HEK293 (cell line): ENCODE results near the gene APRT.

ENCODE experiments used
- CTCF ChIA-PET: fragments of 350-600 bp; formaldehyde crosslinking; extraction: SDS; loops from one replicate; lab custom pipeline; 2021; ENCODE audit warnings: antibody characterized with exemption; lab: Yijun Ruan, JAX
- POLR2A ChIA-PET: fragments of 300-600 bp; formaldehyde crosslinking; extraction: SDS; loops from one replicate; lab custom pipeline; 2020; ENCODE audit warnings: antibody characterized with exemption, inconsistent platforms; lab: Yijun Ruan, JAX
- H3K27ac ChIP-seq: fragments of 200-500 bp; sonication (Bioruptor generic); 2 replicates; pipeline ENCODE4 v1.5.1; 2014; ENCODE audit warnings: low read depth, low read length, control low read depth, inconsistent platforms; ENCODE audit errors: extremely low read depth
- H3K36me3 ChIP-seq, 2 experiments: fragments of 200-500 bp in 1 of 2; sonication (Bioruptor generic) in 1 of 2; 1 replicate in 1 of 2; 2 replicates in 1 of 2; pipeline ENCODE4 v1.5.1; 2014 to 2017; ENCODE audit warnings: inconsistent platforms in 2 of 2, low read length in 2 of 2; ENCODE audit not compliant: control insufficient read depth in 2 of 2, insufficient read depth in 1 of 2
- H3K4me1 ChIP-seq: fragments of 200-500 bp; sonication (Bioruptor generic); 2 replicates; pipeline ENCODE4 v1.5.1; 2014; ENCODE audit warnings: mild to moderate bottlenecking, low read length, inconsistent platforms; ENCODE audit not compliant: control insufficient read depth, insufficient read depth
- H3K4me3 ChIP-seq: 2 replicates; pipeline ENCODE4 v1.5.1; 2011; ENCODE audit warnings: low read depth, mild to moderate bottlenecking, control low read depth, low read length, moderate library complexity
- H3K9me3 ChIP-seq: fragments of 200-500 bp; sonication (Bioruptor generic); 2 replicates; pipeline ENCODE4 v1.5.1; 2014; ENCODE audit warnings: low read depth, low read length, inconsistent platforms; ENCODE audit not compliant: control insufficient read depth, insufficient read depth
- EGR2 ChIP-seq: fragments of 450-650 bp; formaldehyde crosslinking; IDR thresholded peaks from 2 replicates; pipeline ENCODE4 v1.5.1; 2016; ENCODE audit warnings: low read depth, missing biosample characterization, missing genetic modification characterization
- GLIS1 ChIP-seq: fragments of 450-650 bp; formaldehyde crosslinking; IDR thresholded peaks from 2 replicates; pipeline ENCODE4 v1.5.1; 2016; ENCODE audit warnings: missing biosample characterization, missing genetic modification characterization
- KLF1 ChIP-seq: fragments of 450-650 bp; formaldehyde crosslinking; IDR thresholded peaks from 2 replicates; pipeline ENCODE4 v1.5.1; 2016; ENCODE audit warnings: missing biosample characterization, missing genetic modification characterization
- ZBTB20 ChIP-seq: fragments of 450-650 bp; formaldehyde crosslinking; IDR thresholded peaks from 2 replicates; pipeline ENCODE4 v1.5.1; 2016; ENCODE audit warnings: missing biosample characterization, missing genetic modification characterization
- ZFHX2 ChIP-seq: fragments of 450-650 bp; formaldehyde crosslinking; conservative IDR thresholded peaks from 2 replicates; pipeline ENCODE4 v1.5.1; 2016; ENCODE audit warnings: missing biosample characterization, missing genetic modification characterization
- ZIC2 ChIP-seq: fragments of 450-650 bp; formaldehyde crosslinking; IDR thresholded peaks from 2 replicates; pipeline ENCODE4 v1.5.1; 2016; ENCODE audit warnings: missing biosample characterization, missing genetic modification characterization
- ZNF280C ChIP-seq: fragments of 450-650 bp; formaldehyde crosslinking; IDR thresholded peaks from 2 replicates; pipeline ENCODE4 v1.5.1; 2016; ENCODE audit warnings: missing biosample characterization, missing genetic modification characterization
- ZNF398 ChIP-seq: fragments of 450-650 bp; formaldehyde crosslinking; IDR thresholded peaks from 2 replicates; pipeline ENCODE4 v1.5.1; 2017; ENCODE audit warnings: missing biosample characterization, missing genetic modification characterization
- ZNF555 ChIP-seq: fragments of 450-650 bp; formaldehyde crosslinking; conservative IDR thresholded peaks from 2 replicates; pipeline ENCODE4 v1.5.1; 2017; ENCODE audit warnings: missing biosample characterization, mild to moderate bottlenecking, missing genetic modification characterization, inconsistent platforms
- TF ChIP-seq, protein P1 (sequence below): fragments of 450-650 bp; formaldehyde crosslinking; conservative IDR thresholded peaks from 2 replicates; pipeline ENCODE4 v1.5.1; 2016; ENCODE audit warnings: low read depth, missing biosample characterization, missing genetic modification characterization
- TF ChIP-seq, protein P2 (sequence below): fragments of 450-650 bp; formaldehyde crosslinking; IDR thresholded peaks from 2 replicates; pipeline ENCODE4 v1.5.1; 2016; ENCODE audit warnings: missing biosample characterization, missing genetic modification characterization
- TF ChIP-seq, protein P3 (sequence below): fragments of 450-650 bp; formaldehyde crosslinking; IDR thresholded peaks from 2 replicates; pipeline ENCODE4 v1.5.1; 2016; ENCODE audit warnings: missing biosample characterization, missing genetic modification characterization

Gene APRT

DNA sequence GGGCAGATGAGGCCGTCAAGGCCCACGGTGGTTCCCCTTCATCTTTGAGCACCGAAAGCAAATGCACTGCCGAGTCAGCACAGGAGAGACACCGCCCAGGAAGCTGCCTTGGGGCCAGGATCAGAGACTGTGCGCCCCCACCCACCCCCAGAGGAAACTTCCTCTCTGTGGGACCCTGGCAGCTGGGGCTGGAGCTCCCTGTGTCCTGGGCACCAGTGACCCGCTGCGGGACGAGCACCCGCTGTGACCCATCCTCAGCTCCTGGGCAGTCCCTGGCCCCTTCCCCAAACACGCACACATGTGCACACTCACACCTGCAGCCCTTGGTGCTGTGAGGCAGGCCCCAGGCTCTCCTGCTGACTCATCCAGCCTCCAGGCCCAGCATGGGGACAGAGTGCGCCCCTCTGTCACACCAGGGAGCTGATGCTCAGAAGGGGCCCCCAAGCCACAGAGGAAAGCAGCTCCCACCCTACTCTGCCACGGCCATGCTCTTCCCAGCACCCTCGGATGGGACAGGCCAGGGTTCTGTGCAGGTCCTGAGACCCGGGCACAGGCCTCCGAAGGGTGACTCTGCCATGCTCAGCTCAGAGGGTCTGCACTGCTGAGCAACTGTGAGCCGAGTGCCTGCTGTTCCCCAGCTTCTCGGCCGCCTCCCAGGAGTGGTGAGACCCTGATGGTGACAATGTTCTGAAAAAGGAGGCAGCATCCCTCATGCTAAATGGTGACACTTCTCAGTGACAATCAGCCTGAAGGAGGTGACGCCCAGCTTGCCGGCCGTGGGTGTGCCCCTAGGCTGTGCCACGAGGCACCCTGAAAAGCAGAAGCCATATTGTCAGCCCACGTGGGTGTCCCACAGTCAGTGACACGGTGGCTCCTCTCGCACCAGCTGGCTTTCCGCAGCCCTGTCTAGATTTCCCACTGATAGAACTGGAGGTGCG lies 30.3 kb downstream of the APRT start:
- Histone ChIP-seq H3K9me3 (no peaks in the 10 kb centered on the region), H3K4me1 (peaks cover 29% of the 10 kb centered on the region), H3K27ac (no peak overlapping the region; the same call in 1 of the 2 replicates), H3K4me3 (no peak overlapping the region), H3K36me3 (no peaks in the 10 kb centered on the region)
- TF ChIP-seq ZIC2 (tag by site-specific recombination) (peak; percentile 93), GLIS1 (tag by site-specific recombination) (peak; percentile 37), KLF1 (tag by site-specific recombination) (peak; percentile 57; the same call in 1 of the 2 replicates), ZFHX2 (tag by site-specific recombination) (peak; percentile 50), EGR2 (peak; percentile 45; the same call in 1 of the 2 replicates), ZBTB20 (peak; percentile 84), ZNF280C (no peak), ZNF398 (peak; percentile 29; the same call in 1 of the 2 replicates), ZNF555 (tag by site-specific recombination) (no peak)
- TF ChIP-seq, protein P1, sequence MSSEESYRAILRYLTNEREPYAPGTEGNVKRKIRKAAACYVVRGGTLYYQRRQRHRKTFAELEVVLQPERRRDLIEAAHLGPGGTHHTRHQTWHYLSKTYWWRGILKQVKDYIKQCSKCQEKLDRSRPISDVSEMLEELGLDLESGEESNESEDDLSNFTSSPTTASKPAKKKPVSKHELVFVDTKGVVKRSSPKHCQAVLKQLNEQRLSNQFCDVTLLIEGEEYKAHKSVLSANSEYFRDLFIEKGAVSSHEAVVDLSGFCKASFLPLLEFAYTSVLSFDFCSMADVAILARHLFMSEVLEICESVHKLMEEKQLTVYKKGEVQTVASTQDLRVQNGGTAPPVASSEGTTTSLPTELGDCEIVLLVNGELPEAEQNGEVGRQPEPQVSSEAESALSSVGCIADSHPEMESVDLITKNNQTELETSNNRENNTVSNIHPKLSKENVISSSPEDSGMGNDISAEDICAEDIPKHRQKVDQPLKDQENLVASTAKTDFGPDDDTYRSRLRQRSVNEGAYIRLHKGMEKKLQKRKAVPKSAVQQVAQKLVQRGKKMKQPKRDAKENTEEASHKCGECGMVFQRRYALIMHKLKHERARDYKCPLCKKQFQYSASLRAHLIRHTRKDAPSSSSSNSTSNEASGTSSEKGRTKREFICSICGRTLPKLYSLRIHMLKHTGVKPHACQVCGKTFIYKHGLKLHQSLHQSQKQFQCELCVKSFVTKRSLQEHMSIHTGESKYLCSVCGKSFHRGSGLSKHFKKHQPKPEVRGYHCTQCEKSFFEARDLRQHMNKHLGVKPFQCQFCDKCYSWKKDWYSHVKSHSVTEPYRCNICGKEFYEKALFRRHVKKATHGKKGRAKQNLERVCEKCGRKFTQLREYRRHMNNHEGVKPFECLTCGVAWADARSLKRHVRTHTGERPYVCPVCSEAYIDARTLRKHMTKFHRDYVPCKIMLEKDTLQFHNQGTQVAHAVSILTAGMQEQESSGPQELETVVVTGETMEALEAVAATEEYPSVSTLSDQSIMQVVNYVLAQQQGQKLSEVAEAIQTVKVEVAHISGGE (tag by site-specific recombination) = no peak
- TF ChIP-seq, protein P2, sequence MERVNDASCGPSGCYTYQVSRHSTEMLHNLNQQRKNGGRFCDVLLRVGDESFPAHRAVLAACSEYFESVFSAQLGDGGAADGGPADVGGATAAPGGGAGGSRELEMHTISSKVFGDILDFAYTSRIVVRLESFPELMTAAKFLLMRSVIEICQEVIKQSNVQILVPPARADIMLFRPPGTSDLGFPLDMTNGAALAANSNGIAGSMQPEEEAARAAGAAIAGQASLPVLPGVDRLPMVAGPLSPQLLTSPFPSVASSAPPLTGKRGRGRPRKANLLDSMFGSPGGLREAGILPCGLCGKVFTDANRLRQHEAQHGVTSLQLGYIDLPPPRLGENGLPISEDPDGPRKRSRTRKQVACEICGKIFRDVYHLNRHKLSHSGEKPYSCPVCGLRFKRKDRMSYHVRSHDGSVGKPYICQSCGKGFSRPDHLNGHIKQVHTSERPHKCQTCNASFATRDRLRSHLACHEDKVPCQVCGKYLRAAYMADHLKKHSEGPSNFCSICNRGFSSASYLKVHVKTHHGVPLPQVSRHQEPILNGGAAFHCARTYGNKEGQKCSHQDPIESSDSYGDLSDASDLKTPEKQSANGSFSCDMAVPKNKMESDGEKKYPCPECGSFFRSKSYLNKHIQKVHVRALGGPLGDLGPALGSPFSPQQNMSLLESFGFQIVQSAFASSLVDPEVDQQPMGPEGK = peak; percentile 80; the same call in 1 of the 2 replicates
- TF ChIP-seq, protein P3, sequence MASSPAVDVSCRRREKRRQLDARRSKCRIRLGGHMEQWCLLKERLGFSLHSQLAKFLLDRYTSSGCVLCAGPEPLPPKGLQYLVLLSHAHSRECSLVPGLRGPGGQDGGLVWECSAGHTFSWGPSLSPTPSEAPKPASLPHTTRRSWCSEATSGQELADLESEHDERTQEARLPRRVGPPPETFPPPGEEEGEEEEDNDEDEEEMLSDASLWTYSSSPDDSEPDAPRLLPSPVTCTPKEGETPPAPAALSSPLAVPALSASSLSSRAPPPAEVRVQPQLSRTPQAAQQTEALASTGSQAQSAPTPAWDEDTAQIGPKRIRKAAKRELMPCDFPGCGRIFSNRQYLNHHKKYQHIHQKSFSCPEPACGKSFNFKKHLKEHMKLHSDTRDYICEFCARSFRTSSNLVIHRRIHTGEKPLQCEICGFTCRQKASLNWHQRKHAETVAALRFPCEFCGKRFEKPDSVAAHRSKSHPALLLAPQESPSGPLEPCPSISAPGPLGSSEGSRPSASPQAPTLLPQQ (tag by site-specific recombination) = peak; percentile 63; the same call in 1 of the 2 replicates
- CTCF ChIA-PET = interaction anchor here (0.6 to 3.3 kb wide), 7 partner anchors 9 to 509 kb away, joined by 3 to 16 read pairs (median 4); no protein-coding TSS in a partner anchor
- POLR2A ChIA-PET = interaction anchor here (0.8 to 6.7 kb wide), 4 partner anchors 11 to 30 kb away, joined by 3 to 97 read pairs (median 4); partner anchors contain the start of gene APRT
